Epithelial cell of esophagus (primary cell): ENCODE results near the gene SCAI.

Source experiments
- DNase-seq: peaks from one replicate; pipeline ENCODE4 v3.0.0; 2010; ENCODE audit warnings: low read depth
- H3K4me3 ChIP-seq: 2 replicates; pipeline ENCODE4 v1.5.1; 2011; ENCODE audit warnings: mild to moderate bottlenecking, low read length, control low read depth
- CTCF ChIP-seq: IDR thresholded peaks from 2 replicates; pipeline ENCODE4 v1.5.1; 2011; ENCODE audit warnings: low read depth, mild to moderate bottlenecking, low read length, control low read depth, inconsistent platforms; ENCODE audit not compliant: insufficient read depth; ENCODE audit errors: missing control alignments

SCAI gene

GRCh38 chr9:125137200-125137599, 6.1 kb downstream of the SCAI start:
- no peak for DNase-seq
- H3K4me3 ChIP-seq: no peak overlapping the region
- TF ChIP-seq CTCF: no peak

GRCh38 chr9:125134976-125135375, 8.4 kb downstream of the SCAI start:
- no peak overlapping the region for H3K4me3 ChIP-seq
- DNase-seq: no peak
- no peak for TF ChIP-seq CTCF

- no peak for DNase-seq
- no peak overlapping the region for H3K4me3 ChIP-seq
- TF ChIP-seq CTCF: no peak
These were observed 9.7 kb downstream of the SCAI start for GRCh38 chr9:125133403-125134329.

- no peak for TF ChIP-seq CTCF
- no peak for DNase-seq
- no peak overlapping the region for H3K4me3 ChIP-seq
These were observed 11.6 kb downstream of the SCAI start for GRCh38 chr9:125131778-125132177.

- TF ChIP-seq CTCF: no peak
- no peak overlapping the region for H3K4me3 ChIP-seq
- peak; percentile 80 for DNase-seq
These were observed 17.1 kb downstream of the SCAI start for GRCh38 chr9:125126019-125126746.

GRCh38 chr9:125125523-125125922, 17.8 kb downstream of the SCAI start:
- TF ChIP-seq CTCF: no peak
- H3K4me3 ChIP-seq: no peak overlapping the region
- no peak for DNase-seq
